GM12873 (cell line): Measurements from ENCODE around the gene TEFM.

Experiments
- CTCF ChIP-seq: IDR thresholded peaks from 2 replicates; pipeline ENCODE4 v1.5.1; 2012; ENCODE audit warnings: low read depth, mild to moderate bottlenecking, moderate library complexity, low read length, control low read depth; ENCODE audit not compliant: insufficient read depth; ENCODE audit errors: missing control alignments

The TEFM gene

GRCh38 chr17:30906101-30906911 is at the start of gene TEFM:
Gene TEFM (minus strand): TSS chr17:30906238. CDS start chr17:30906198, 40 bp downstream.
- peak; percentile 1 for TF ChIP-seq CTCF

- no peak for TF ChIP-seq CTCF
Measured at GRCh38 chr17:30954046-30954830, 48.2 kb upstream of the TEFM start.

- TF ChIP-seq CTCF: no peak
Measured at GRCh38 chr17:30952638-30953393, 46.8 kb upstream of the TEFM start.

- no peak for TF ChIP-seq CTCF
Measured at GRCh38 chr17:30950669-30951399, 44.8 kb upstream of the TEFM start.

GRCh38 chr17:30950189-30950588 is 44.2 kb upstream of the TEFM start:
- no peak for TF ChIP-seq CTCF

GRCh38 chr17:30947796-30948195 is 41.8 kb upstream of the TEFM start:
- TF ChIP-seq CTCF: no peak
